Calu3 (cell line): ENCODE measurements around the gene BBOF1. TPM values are rescaled to one million over a fixed set of nuclear protein-coding genes. Genes with fewer than 3 reads are reported as not detected.

Source experiments
- BruUV-seq: library from RNA; stranded (reverse); fragments of 400-500 nt; replicated peaks from 2 replicates; lab custom pipeline; 2021; lab: Mats Ljungman, UMichigan
- CTCF ChIA-PET: fragments of 300-600 bp; sonication (Branson Sonifier 250); formaldehyde crosslinking; loops from one replicate; lab custom pipeline; 2022; ENCODE audit warnings: antibody characterized with exemption; lab: Charles Lee
- DNase-seq: peaks from one replicate; pipeline ENCODE4 v3.0.0; 2022
- H3K27ac Mint-ChIP-seq: one replicate; pipeline ENCODE4 v1.8.0; 2022; ENCODE audit warnings: mixed read lengths; ENCODE audit not compliant: unreplicated experiment
- H3K27me3 Mint-ChIP-seq: one replicate; pipeline ENCODE4 v1.8.0; 2022; ENCODE audit warnings: mixed read lengths; ENCODE audit not compliant: unreplicated experiment
- H3K36me3 Mint-ChIP-seq: one replicate; pipeline ENCODE4 v1.8.0; 2022; ENCODE audit warnings: mild to moderate bottlenecking, moderate library complexity, mixed read lengths; ENCODE audit not compliant: insufficient read depth, unreplicated experiment
- H3K4me1 Mint-ChIP-seq: one replicate; pipeline ENCODE4 v1.8.0; 2022; ENCODE audit warnings: mild to moderate bottlenecking, low read depth, mixed read lengths; ENCODE audit not compliant: unreplicated experiment
- H3K4me3 Mint-ChIP-seq: one replicate; pipeline ENCODE4 v1.8.0; 2022; ENCODE audit warnings: mild to moderate bottlenecking, low read depth, moderate library complexity, mixed read lengths; ENCODE audit not compliant: unreplicated experiment
- H3K9me3 Mint-ChIP-seq: one replicate; pipeline ENCODE4 v1.8.0; 2022; ENCODE audit warnings: low read depth, mixed read lengths; ENCODE audit not compliant: unreplicated experiment
- intact Hi-C: fragments of 100-400 bp; cut with micrococcal nuclease; formaldehyde crosslinking; loops from one replicate; pipeline ENCODE4 v1.10.0; 2022; ENCODE audit not compliant: unreplicated experiment
- total RNA-seq: library from RNA; stranded (reverse); gene quantifications from 2 replicates; pipeline ENCODE4 v1.2.3, GENCODE V29; 2022
- TF ChIP-seq, protein P1 (sequence below): fragments of 200-600 bp; IDR thresholded peaks from one replicate; pipeline ENCODE4 v1.8.0; 2022; ENCODE audit warnings: antibody characterized with exemption; ENCODE audit not compliant: unreplicated experiment

The BBOF1 gene
- total RNA-seq, 1 experiment from 2014 or later = 1.3 TPM

DNA sequence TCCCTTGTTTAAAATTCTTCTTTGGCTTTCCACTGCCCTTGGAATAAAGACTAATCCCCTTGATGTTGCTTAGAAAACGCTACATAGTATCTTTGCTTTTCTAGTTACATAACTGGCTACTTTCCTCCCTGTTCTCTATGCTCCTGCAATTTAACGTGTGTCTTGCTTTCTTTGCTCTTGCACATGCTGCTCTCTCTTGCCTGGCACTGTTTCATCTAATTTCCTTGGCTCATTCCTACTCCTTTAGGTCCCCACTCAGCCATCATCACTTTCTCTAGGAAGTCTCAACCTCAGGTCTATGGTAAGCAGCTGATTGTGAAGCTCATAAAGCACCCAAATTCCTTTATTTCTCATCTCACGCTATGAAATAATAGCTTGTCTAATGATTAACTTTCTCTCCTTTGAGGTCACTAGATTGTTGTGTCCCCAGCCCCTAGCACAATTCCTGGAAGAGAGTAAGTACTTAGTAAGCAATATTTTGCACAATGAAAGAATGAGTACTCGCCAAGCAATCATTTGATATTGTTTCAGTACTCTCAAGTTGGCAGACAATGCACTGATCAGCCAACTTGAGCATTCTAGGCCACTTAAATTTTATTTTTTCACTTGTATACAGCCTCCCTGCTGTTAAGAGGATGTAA lies 61.8 kb downstream of the BBOF1 start:
- Mint-ChIP-seq H3K27ac (no peak overlapping the region), H3K9me3 (no peaks in the 10 kb centered on the region), H3K4me3 (no peak overlapping the region), H3K36me3 (peaks cover 23% of the 10 kb centered on the region), H3K27me3 (no peaks in the 10 kb centered on the region), H3K4me1 (peaks cover 16% of the 10 kb centered on the region)
- BruUV-seq = no TSS peak
- TF ChIP-seq, protein P1, sequence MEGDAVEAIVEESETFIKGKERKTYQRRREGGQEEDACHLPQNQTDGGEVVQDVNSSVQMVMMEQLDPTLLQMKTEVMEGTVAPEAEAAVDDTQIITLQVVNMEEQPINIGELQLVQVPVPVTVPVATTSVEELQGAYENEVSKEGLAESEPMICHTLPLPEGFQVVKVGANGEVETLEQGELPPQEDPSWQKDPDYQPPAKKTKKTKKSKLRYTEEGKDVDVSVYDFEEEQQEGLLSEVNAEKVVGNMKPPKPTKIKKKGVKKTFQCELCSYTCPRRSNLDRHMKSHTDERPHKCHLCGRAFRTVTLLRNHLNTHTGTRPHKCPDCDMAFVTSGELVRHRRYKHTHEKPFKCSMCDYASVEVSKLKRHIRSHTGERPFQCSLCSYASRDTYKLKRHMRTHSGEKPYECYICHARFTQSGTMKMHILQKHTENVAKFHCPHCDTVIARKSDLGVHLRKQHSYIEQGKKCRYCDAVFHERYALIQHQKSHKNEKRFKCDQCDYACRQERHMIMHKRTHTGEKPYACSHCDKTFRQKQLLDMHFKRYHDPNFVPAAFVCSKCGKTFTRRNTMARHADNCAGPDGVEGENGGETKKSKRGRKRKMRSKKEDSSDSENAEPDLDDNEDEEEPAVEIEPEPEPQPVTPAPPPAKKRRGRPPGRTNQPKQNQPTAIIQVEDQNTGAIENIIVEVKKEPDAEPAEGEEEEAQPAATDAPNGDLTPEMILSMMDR = no peak
- no peak for DNase-seq
- intact Hi-C loops = no loop called here
- CTCF ChIA-PET = no interaction called here

- intact Hi-C loops = no loop called here
- peaks cover 23% of the 10 kb centered on the region for H3K36me3 Mint-ChIP-seq
- no peaks in the 10 kb centered on the region for H3K9me3 Mint-ChIP-seq
- no peak for DNase-seq
- CTCF ChIA-PET = interaction anchor here (0.6 kb wide), 1 partner anchor 707 kb away, joined by 5 read pairs; no protein-coding TSS in a partner anchor
- no TSS peak for BruUV-seq
- H3K4me1 Mint-ChIP-seq = peaks cover 16% of the 10 kb centered on the region
- no peak overlapping the region for H3K27ac Mint-ChIP-seq
- no peaks in the 10 kb centered on the region for H3K27me3 Mint-ChIP-seq
- TF ChIP-seq, protein P1 = no peak
- no peak overlapping the region for H3K4me3 Mint-ChIP-seq
These were observed 62.3 kb downstream of the BBOF1 start for GRCh38 chr14:74081491-74081890.

- CTCF ChIA-PET = no interaction called here
- no TSS peak for BruUV-seq
- peaks cover 23% of the 10 kb centered on the region for H3K36me3 Mint-ChIP-seq
- no peak for DNase-seq
- peak overlapping the region; percentile 93 for H3K4me3 Mint-ChIP-seq
- peaks cover 16% of the 10 kb centered on the region for H3K4me1 Mint-ChIP-seq
- intact Hi-C loops = no loop called here
- H3K27ac Mint-ChIP-seq = no peak overlapping the region
- H3K9me3 Mint-ChIP-seq = no peaks in the 10 kb centered on the region
- TF ChIP-seq, protein P1 = no peak
- H3K27me3 Mint-ChIP-seq = no peaks in the 10 kb centered on the region
These were observed 64.0 kb downstream of the BBOF1 start for GRCh38 chr14:74083161-74083560.

DNA sequence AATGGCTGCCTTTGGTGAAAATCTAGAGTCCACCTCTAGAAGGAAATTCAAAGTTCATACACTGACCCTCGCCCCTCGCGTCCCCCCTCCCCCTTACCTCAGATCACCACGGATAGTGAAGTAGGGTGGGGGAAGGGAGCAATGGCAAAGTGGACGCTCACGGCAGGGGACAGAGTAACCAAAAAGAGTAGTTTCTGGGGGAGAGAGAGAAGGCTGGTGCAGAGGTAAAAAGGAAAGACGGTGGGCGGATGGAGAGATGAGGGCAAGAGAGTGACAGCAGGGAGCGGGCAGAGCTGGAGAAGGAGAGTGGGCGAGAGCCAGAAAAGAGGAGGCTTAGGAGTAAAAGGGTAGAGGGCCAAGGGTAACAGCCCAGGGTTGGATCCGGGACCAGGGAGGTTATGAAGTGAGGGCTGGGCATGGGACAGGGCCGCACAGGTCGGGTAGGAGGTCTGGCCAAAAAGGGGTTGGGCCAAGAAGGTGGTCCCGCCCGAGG lies 64.7 kb downstream of the BBOF1 start:
- no peaks in the 10 kb centered on the region for H3K27me3 Mint-ChIP-seq
- no peak for DNase-seq
- no peaks in the 10 kb centered on the region for H3K9me3 Mint-ChIP-seq
- CTCF ChIA-PET = interaction anchor here (0.5 kb wide), 1 partner anchor 246 kb away, joined by 3 read pairs; no protein-coding TSS in a partner anchor
- H3K4me3 Mint-ChIP-seq = peak overlapping the region; percentile 93
- peak overlapping the region; percentile 96 for H3K27ac Mint-ChIP-seq
- no TSS peak for BruUV-seq
- intact Hi-C loops = no loop called here
- peaks cover 16% of the 10 kb centered on the region for H3K4me1 Mint-ChIP-seq
- H3K36me3 Mint-ChIP-seq = peaks cover 23% of the 10 kb centered on the region
- TF ChIP-seq, protein P1 = no peak
